Left kidney (tissue), 2 donors: ENCODE data around the gene PDC. TPM values are rescaled to one million over a fixed set of nuclear protein-coding genes. Genes with fewer than 3 reads are reported as not detected.
"Not testable (repeated sequence)": the region's sequence is repeated elsewhere in the genome, so short reads cannot be mapped to it uniquely, and the experiment has no call there.

ENCODE experiments used
- DNase-seq: peaks from one replicate; pipeline ENCODE4 v3.0.0-alpha.2; 2013
- polyA plus RNA-seq: library from polyadenylated mRNA; unstranded; fragments of 120-200 nt; gene quantifications from one replicate; pipeline ENCODE4 v1.2.1, GENCODE V29; 2013; ENCODE audit not compliant: insufficient read length

Gene PDC
- polyA plus RNA-seq, 1 donor: 0.35 TPM

DNA sequence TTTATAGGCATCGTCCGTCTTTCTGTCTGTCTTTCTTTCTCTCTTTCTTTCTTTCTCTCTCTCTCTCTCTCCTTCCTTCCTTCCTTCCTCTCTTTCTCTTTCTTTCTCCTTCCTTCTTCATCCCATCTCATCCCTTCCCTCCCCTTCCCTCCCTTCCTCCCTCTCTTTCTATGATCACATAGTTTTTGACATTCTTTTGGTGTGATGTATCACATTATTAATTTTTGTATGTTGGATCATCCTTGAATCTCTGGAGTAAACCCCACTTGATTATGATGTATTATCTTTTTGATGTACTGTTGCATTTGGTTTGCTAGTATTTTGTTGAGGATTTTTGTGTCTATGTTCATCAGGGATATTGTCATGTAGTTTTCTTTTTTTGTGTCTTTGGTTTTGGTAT lies 59.5 kb downstream of the PDC start:
- not testable (repeated sequence) for DNase-seq

Other genes with a start within 250 kb of the PDC start
- gene PRG4, start 164.8 kb downstream of the PDC start, polyA plus RNA-seq: 0.28 TPM
- 141 TPM for gene TPR, start 85.9 kb downstream of the PDC start, polyA plus RNA-seq
- 41.3 TPM for gene ODR4, start 85.3 kb downstream of the PDC start, polyA plus RNA-seq
- gene PTGS2, start 219.3 kb upstream of the PDC start, polyA plus RNA-seq: 0.78 TPM